Measurements from ENCODE around the gene CLEC14A. TPM values are rescaled to one million over a fixed set of nuclear protein-coding genes. Genes with fewer than 3 reads are reported as not detected.

Gene CLEC14A
- total and polyA plus RNA-seq, 11 donors: 20.6 to 61.7 (median 31.3) TPM

DNA sequence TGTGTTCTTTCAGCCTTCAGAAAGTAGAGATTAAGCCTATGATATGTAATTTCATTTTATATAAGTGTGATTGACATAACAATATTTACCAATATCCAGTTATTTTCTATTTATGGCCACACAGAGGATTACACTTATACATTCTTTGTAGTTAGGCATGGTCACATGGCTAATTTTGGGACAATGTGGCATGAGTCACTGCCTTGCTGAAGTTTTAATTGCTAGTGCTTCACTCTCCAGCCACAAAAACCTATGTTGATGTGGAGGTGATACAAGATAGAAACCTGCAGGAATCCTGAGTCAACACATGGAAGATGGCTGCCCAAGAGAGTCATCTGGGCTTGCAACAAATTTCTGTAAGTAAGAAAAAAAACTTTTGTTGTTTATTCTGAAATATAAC is 17.0 kb downstream of the CLEC14A start:
- TF ChIP-seq POLR2A (IDR thresholded peaks at IDR 0.05) (no peak), CTCF (IDR thresholded peaks at IDR 0.05) (no peak)
- H3K9me3 ChIP-seq: no peaks in the 10 kb centered on the region
- H3K27ac ChIP-seq: no peak overlapping the region
- H3K4me1 ChIP-seq: no peaks in the 10 kb centered on the region
- no peak for ATAC-seq
- DNase-seq: no peak
- H3K4me3 ChIP-seq: no peak overlapping the region
- intact Hi-C loops (cut with DNase I): no loop called here
- no peaks in the 10 kb centered on the region for H3K27me3 ChIP-seq
- H3K36me3 ChIP-seq: no peaks in the 10 kb centered on the region

DNA sequence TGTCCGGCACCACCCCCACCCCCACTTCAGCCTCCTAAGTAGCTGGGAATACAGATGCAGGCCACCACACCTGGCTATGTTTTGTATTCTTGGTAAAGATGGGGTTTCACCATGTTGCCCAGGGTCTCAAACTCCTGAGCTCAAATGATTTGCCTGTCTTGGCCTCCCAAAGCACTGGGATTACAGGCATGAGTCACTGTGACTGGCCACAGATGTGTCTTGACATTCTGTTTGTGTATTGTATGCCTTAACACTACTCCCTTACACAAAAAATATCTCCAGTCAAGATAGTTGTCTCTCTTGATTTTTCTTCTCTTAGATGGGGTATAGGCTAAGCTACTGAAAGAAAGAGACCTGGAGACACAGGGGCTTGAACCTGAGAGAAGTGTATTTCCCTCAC is 17.6 kb downstream of the CLEC14A start:
- 50 to 94% (median 83%) methylated on average over 1 of the region's 1 CpG for WGBS, 4 donors
- ATAC-seq (no peak), DNase-seq (no peak)
- H3K27ac ChIP-seq: no peak overlapping the region
- H3K9me3 ChIP-seq: no peaks in the 10 kb centered on the region
- no peaks in the 10 kb centered on the region for H3K36me3 ChIP-seq
- TF ChIP-seq CTCF (IDR thresholded peaks at IDR 0.05): no peak
- TF ChIP-seq POLR2A (IDR thresholded peaks at IDR 0.05): no peak
- H3K4me3 ChIP-seq: no peak overlapping the region
- no peaks in the 10 kb centered on the region for H3K27me3 ChIP-seq
- intact Hi-C loops (cut with DNase I): no loop called here
- no peaks in the 10 kb centered on the region for H3K4me1 ChIP-seq

DNA sequence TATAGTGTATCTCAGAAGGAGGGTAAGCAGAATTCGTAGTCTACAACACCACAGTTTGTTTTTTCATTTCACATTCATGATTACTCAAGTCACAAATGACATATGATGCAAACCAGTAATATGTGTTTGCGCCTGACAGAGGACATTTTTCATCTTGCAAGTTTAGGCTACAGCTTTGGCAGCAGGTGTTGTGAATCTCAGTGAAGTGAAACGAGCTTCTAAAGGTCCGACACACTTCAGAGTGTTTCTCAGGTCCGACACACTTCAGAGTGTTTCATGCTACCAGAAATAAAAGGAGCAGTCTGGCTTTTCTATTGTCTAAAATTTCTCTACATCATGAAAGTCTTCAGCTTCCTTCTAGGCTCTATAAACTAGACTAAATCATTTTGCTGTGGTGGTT is 22.7 kb downstream of the CLEC14A start:
- no peaks in the 10 kb centered on the region for H3K36me3 ChIP-seq
- no peak for TF ChIP-seq POLR2A (IDR thresholded peaks at IDR 0.05)
- TF ChIP-seq CTCF (IDR thresholded peaks at IDR 0.05): no peak
- no peaks in the 10 kb centered on the region for H3K27me3 ChIP-seq
- DNase-seq (no peak), ATAC-seq (no peak)
- H3K4me1 ChIP-seq: no peaks in the 10 kb centered on the region
- intact Hi-C loops (cut with DNase I): no loop called here
- H3K4me3 ChIP-seq: no peak overlapping the region
- WGBS, 4 donors: 71 to 78% (median 76%) methylated on average over 5 of the region's 5 CpGs
- H3K9me3 ChIP-seq: no peaks in the 10 kb centered on the region
- H3K27ac ChIP-seq: no peak overlapping the region

GRCh38 chr14:38226366-38226765 is 29.5 kb downstream of the CLEC14A start:
- WGBS, 4 donors: 67 to 77% (median 71%) methylated on average over 3 of the region's 3 CpGs
- Histone ChIP-seq H3K4me1 (no peaks in the 10 kb centered on the region), H3K36me3 (no peaks in the 10 kb centered on the region), H3K9me3 (no peaks in the 10 kb centered on the region), H3K27ac (no peak overlapping the region), H3K4me3 (no peak overlapping the region), H3K27me3 (no peaks in the 10 kb centered on the region)
- intact Hi-C loops (cut with DNase I): no loop called here
- no peak for DNase-seq
- no peak for ATAC-seq
- TF ChIP-seq POLR2A (IDR thresholded peaks at IDR 0.05): no peak
- TF ChIP-seq CTCF (IDR thresholded peaks at IDR 0.05): no peak

Measured in heart left ventricle (tissue), 16 donors.